GM18498 (cell line): Measurements from ENCODE around the gene C12orf56.
A peak's percentile ranks its signal among the peaks of the same experiment; 100 is the strongest.

Experiments
- ATAC-seq: cut with Tn5 transposase; IDR thresholded peaks from one replicate; pipeline ENCODE4 v1.9.1; 2021; ENCODE audit warnings: mild to moderate bottlenecking, moderate library complexity; ENCODE audit not compliant: unreplicated experiment

Gene C12orf56, protein sequence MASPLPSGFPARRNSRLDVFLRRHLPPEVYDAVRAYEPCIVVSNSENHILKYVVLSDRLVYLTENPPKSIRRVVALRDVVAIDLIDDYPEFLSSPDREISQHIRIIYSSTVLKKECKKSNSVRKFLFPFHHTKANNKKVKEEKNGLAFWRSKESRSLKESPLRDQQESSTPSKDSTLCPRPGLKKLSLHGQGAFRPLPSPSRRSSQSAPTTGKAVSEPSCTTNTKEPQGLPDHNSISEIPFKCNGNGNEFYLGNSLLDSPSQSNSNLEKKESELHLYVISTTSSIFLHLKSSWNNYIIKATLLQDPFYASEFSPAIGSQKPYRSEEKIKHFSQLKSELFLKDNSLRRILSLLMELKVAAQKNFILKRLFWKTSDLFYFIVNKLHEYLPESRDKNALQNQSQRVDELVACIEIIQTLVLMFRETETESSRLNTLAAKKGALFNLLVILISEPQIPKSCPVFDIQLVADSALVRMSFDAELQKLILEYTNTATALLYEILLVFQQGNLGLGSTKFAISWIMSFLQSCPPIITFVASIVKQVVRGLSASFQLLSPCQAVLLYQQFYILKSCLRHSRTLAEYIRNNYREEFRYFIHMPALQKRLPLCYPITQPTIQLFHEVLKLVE

DNA sequence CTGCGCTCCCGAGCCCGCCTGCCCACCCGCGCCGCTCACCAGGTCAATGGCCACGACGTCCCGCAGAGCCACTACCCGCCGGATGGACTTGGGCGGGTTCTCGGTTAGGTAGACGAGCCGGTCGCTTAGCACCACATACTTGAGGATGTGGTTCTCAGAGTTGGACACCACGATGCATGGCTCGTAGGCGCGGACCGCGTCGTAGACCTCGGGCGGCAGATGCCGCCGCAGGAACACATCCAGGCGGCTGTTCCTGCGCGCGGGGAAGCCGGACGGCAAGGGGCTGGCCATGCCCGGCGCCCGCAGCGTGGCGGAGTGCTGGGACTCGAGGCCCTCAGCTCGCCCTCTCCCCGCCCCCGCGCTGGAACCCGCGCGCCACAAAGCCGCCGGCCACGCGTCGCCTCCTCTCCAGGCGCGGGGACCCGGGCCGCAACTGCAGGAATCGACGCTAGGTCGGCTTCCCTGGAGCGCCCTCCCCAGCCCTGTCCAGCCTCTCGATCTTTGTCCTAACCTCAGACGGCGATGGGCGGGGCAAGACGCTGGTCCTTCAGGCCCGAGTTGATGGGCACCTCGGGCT lies at the start of gene C12orf56:
Gene C12orf56, minus strand, starts transcription at position 484 of the 577 bp plus-strand sequence. Its CDS starts 193 bp downstream, at position 291.
- ATAC-seq, result no peak

- no peak for ATAC-seq
Observed at GRCh38 chr12:64440100-64440499, 49.5 kb upstream of the C12orf56 start.

DNA sequence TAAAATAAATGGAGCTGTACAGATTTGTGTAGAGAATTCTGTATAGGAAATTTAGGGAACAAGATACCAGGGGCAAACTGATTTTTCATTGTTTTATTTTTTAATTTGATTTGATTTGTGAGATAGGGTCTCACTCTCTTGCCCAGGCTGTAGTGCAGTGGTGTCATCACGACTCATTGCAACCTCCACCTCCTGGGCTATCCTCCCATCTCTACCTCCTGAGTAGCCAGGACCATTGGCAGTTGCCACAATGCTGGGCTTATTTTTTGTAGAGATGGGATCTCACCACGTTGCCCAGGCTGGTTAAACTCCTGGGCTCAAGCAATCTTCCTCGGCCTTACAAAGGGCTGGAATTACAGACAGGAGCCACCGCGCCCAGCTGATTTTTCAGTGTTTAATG lies 43.4 kb upstream of the C12orf56 start:
- ATAC-seq, result no peak

DNA sequence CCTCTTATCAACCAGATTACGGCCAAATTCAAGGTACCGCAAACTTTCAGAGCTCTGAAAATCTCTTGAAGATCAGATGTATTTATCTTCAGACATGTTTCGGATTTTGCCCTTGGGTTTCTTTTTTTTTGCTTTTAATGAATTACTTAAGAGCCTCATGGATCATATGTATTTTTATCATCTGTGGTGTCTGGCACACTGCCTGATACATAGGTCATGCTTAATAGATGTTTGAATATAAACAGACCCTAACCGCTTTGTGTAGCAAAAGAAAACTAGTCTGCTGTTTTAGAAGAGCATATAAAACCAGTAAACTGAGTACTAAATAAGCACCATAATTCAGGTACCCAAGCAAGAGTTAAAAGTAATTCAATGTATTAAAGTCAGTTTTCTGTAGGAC lies 41.2 kb upstream of the C12orf56 start:
- no peak for ATAC-seq

GRCh38 chr12:64430886-64431285 lies 40.3 kb upstream of the C12orf56 start:
- no peak for ATAC-seq

GRCh38 chr12:64428956-64429355 lies 38.4 kb upstream of the C12orf56 start:
- ATAC-seq, result no peak

DNA sequence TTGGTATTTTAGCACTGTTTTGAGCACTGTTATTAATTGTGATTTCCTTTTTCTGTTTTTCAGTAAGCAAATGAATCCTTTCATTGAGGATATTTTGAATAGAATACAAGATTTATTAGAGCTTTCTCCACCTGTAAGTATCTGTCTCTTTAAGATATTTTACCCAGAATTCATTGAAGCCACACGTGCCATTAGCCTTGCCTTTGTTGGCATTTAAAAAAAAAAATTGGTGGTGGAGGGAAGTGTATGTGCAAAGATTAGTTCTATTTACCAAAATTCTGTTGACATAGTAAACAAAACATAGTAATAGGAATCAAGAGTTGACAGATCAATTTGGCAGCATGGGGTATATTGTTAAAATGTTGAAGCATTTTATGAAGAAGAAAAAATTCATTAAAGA lies 37.4 kb upstream of the C12orf56 start:
- no peak for ATAC-seq

GRCh38 chr12:64419696-64420095 lies 29.1 kb upstream of the C12orf56 start:
- no peak for ATAC-seq

GRCh38 chr12:64418209-64418608 lies 27.7 kb upstream of the C12orf56 start:
- ATAC-seq, result no peak

GRCh38 chr12:64413884-64414283 lies 23.3 kb upstream of the C12orf56 start:
- no peak for ATAC-seq

GRCh38 chr12:64412459-64412858 lies 21.9 kb upstream of the C12orf56 start:
- ATAC-seq, result no peak

DNA sequence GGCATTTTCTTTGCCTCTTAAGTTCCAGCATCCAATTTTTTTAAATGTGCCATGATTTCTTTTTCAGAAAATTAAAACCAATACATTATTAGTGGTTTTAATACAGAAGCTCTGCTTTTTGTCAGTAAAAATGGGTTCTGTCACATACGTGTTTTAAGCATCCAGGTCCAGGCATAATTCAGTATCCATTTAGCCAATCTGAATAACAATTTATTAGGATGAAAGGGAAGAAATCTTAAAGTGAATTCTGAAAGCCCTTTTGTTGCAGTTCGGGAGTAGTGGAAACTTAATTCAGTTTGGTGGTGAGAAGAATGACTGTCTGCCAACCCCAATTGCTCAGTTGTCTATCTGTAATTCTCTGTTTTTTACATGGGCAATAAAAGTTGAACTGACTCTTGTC lies 20.9 kb upstream of the C12orf56 start:
- no peak for ATAC-seq

DNA sequence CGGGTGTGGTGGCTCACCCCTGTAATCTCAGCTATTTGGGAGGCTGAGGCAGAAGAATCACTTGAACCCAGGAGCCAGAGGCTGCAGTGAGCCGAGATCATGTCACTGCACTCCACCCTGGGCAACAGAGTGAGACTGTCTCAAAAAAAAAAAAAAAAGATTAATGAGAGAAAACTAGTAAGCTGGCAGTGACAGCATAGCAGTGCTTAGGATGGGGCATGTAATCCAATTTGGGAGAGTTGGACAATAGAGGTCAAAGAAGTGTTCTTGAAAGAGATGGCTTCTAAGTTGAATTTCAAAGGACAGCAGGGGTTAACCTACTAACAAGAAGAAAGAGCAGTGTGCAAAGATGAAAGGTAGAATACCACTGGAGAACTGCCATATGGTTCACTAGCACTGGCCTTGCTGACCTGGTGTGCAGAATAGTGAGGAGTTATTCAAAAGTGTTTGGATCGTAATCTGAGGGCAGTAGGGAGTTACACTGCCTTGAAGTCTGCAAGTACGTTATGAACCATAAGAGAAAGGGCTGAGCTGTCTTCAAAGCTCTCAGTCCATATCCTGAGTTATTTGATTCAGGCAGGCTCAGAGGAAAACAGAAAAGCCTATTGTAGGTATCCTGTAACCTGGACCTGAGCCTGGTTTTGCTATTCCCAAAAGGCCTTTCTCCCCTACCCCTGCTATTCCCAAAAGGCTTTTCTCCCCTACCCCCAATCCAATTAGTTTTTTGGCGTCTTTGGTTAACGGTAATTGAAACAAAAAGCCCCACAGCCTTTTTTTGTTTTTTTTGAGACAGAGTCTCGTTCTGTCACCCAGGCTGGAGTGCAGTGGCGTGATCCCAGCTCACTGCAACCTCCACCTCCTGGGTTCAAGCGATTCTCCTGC lies 17.0 kb upstream of the C12orf56 start:
- no peak for ATAC-seq

DNA sequence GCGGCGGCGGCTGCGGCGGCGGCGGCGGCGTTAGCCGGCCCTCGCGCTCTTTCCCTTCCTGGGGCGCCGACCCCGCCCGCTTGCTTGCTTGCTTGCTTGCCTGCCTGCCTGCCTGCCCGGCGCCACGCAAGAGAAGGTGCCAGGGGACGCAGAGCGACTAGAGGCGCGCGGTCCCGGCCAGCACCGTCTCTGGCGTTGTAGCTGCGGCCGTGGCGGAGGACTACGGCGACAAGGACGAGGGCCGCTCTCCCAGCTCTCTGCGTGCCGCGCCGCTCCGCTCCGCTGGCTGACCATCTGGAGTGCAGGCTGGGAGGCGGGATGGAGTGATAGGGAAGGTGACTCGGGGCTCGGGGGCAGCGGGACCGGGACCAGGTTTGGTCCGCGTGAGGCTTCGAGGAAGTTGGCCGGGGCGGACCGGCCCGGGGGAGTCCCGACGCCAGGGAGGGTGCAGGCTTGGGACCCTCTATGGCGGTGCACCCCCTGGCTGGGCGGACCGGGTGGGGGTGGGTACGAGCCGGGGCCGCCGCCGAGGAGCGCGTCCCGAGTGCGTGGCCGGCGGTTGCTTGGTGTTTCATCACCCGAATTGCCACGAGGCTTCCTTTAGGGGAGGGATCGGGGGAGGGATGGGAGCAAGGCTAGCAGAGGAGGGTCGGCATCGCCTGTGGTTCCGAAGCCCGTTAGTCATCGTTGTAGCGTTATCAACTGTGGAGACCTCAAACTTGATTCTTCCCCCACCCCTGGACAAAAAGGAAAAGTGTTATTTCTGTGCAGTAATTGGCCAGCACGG lies 14.1 kb upstream of the C12orf56 start:
- peak; percentile 37 for ATAC-seq

GRCh38 chr12:64403707-64404469 lies 13.3 kb upstream of the C12orf56 start, which contains the start of gene XPOT:
Gene XPOT (plus strand): TSS chr12:64404392. CDS start chr12:64410036, 5,644 bp downstream.
- ATAC-seq, result peak; percentile 94

DNA sequence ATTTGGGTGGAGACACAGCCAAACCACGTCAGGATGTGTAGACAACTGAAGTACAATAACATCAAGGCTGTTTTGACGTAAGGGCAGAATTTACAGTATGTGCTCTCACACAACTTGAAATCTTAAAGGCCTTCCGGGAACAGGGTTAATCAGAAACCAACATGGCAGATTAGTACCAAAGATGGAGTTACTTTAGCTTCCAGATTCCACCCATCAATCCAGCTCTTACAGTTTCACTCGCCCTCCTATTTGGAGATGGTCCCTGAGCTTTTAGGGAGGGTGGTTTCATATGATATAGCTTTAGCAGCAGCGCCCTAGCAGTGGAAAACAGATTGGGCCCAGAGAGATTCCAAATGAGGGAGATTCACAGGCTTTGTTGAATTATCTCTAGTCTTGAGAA lies 11.6 kb upstream of the C12orf56 start:
- ATAC-seq, result no peak

GRCh38 chr12:64400041-64400440 lies 9.5 kb upstream of the C12orf56 start:
- ATAC-seq, result no peak

GRCh38 chr12:64395739-64396138 lies 5.2 kb upstream of the C12orf56 start:
- no peak for ATAC-seq

DNA sequence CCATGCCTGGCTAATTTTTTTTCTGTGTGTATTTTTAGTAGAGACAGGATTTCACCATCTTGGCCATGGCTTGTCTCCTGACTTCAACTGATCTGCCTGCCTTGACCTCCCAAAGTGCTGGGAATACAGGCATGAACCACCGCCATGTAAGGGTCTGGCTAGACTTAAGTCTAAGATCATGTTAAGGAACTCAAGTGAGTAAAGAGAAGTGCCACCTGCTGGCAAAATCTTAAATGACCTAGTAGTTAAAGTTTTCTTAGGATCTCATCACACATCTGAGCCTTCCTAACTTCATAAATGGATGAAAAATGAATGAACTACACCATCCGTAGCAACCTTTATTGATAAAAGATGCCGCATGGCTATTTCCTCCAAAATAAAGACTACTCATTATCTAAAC lies 1.7 kb upstream of the C12orf56 start:
- no peak for ATAC-seq
